Mesothelial cell of epicardium (in vitro differentiated cells): Measurements from ENCODE around the gene NCKAP5. TPM values are rescaled to one million over a fixed set of nuclear protein-coding genes. Genes with fewer than 3 reads are reported as not detected.

Source experiments
- DNase-seq, 2 experiments: peaks; one replicate each; pipeline ENCODE4 v3.0.0; 2021; ENCODE audit warnings: low spot score in 2 of 2; ENCODE audit not compliant: unreplicated experiment in 2 of 2
- H3K27ac Mint-ChIP-seq: 2 replicates; pipeline ENCODE4 v1.8.0; 2021; ENCODE audit warnings: mixed read lengths
- H3K27me3 Mint-ChIP-seq: 2 replicates; pipeline ENCODE4 v1.8.0; 2021; ENCODE audit warnings: low read depth, mixed read lengths
- H3K36me3 Mint-ChIP-seq: 2 replicates; pipeline ENCODE4 v1.8.0; 2021; ENCODE audit warnings: mixed read lengths
- H3K4me1 Mint-ChIP-seq: 2 replicates; pipeline ENCODE4 v1.8.0; 2021; ENCODE audit warnings: mixed read lengths
- H3K4me3 Mint-ChIP-seq: 2 replicates; pipeline ENCODE4 v1.8.0; 2021; ENCODE audit warnings: mild to moderate bottlenecking, moderate library complexity, mixed read lengths
- H3K9me3 Mint-ChIP-seq: 2 replicates; pipeline ENCODE4 v1.8.0; 2021; ENCODE audit warnings: mixed read lengths
- CTCF ChIP-seq: fragments of 200-600 bp; sonication (generic); IDR thresholded peaks from one replicate; pipeline ENCODE4 v1.5.0; 2021; ENCODE audit warnings: antibody characterized with exemption; ENCODE audit not compliant: unreplicated experiment
- total RNA-seq: library from RNA; stranded (reverse); gene quantifications from 3 replicates; pipeline ENCODE4 v1.2.1, GENCODE V29; 2021

Gene NCKAP5
- total RNA-seq, 1 donor from 2014 or later, result 2.1 TPM

DNA sequence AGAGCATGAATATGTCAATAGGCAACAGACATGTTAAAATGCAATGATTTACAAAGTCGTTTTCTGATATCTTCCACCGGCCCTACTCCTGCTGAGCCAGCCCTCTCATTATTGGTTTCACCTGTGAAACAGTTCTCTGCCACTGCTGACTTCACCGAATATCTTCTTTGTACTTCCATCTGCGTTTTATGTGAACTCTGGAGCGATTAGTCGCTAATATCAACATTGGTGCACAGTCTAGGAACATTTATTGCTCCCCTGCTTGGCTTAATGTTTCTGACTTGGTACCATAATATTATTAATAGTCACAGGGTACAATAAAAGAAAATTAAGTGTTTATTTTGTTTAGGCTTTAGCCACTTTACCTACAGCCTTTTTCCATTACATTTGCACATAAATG, 105.5 kb downstream of the NCKAP5 start:
- H3K9me3 Mint-ChIP-seq, result no peaks in the 10 kb centered on the region
- H3K4me1 Mint-ChIP-seq, result peaks cover 1% of the 10 kb centered on the region

GRCh38 chr2:133461484-133461883, 106.8 kb downstream of the NCKAP5 start:
- peaks cover 1% of the 10 kb centered on the region for H3K4me1 Mint-ChIP-seq
- H3K27ac Mint-ChIP-seq, result no peak overlapping the region
- no peaks in the 10 kb centered on the region for H3K36me3 Mint-ChIP-seq
- H3K27me3 Mint-ChIP-seq, result peaks cover 6% of the 10 kb centered on the region
- H3K4me3 Mint-ChIP-seq, result no peak overlapping the region
- no peak for DNase-seq
- TF ChIP-seq CTCF, result no peak
- H3K9me3 Mint-ChIP-seq, result no peaks in the 10 kb centered on the region

More for the DNA sequence above, 105.5 kb downstream of the NCKAP5 start:
- TF ChIP-seq CTCF, result no peak
- DNase-seq, result no peak
- Mint-ChIP-seq H3K27me3 (peaks cover 6% of the 10 kb centered on the region), H3K4me3 (no peak overlapping the region), H3K27ac (no peak overlapping the region), H3K36me3 (no peaks in the 10 kb centered on the region)

GRCh38 chr2:133459590-133459989, 108.7 kb downstream of the NCKAP5 start:
- Mint-ChIP-seq H3K27me3 (peaks cover 6% of the 10 kb centered on the region), H3K4me3 (no peak overlapping the region), H3K27ac (no peak overlapping the region), H3K36me3 (no peaks in the 10 kb centered on the region), H3K4me1 (peaks cover 3% of the 10 kb centered on the region), H3K9me3 (peaks cover 1% of the 10 kb centered on the region)
- no peak for TF ChIP-seq CTCF
- no peak for DNase-seq

DNA sequence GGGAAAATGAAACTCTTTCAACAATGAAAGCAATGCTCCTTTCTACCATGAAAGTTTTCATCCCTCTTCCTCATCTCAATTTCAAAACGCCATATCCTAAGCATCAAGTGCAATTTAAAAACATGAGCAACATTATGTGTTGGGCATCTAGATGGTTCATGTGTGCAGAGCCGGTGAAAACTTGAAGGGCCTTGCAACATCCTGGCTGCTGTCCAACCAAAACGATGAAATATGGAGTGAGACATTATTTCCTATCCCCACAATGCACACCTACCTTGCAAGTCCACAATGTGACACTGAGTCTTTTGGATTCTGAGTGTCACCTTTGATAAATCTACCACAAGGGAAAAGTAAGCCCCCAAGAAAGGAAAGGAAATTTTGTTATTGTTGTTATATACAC, 110.0 kb downstream of the NCKAP5 start:
- H3K27ac Mint-ChIP-seq, result no peak overlapping the region
- peaks cover 6% of the 10 kb centered on the region for H3K27me3 Mint-ChIP-seq
- no peaks in the 10 kb centered on the region for H3K36me3 Mint-ChIP-seq
- peaks cover 5% of the 10 kb centered on the region for H3K4me1 Mint-ChIP-seq
- H3K9me3 Mint-ChIP-seq, result peaks cover 7% of the 10 kb centered on the region
- TF ChIP-seq CTCF, result no peak
- DNase-seq, result no peak
- H3K4me3 Mint-ChIP-seq, result no peak overlapping the region

DNA sequence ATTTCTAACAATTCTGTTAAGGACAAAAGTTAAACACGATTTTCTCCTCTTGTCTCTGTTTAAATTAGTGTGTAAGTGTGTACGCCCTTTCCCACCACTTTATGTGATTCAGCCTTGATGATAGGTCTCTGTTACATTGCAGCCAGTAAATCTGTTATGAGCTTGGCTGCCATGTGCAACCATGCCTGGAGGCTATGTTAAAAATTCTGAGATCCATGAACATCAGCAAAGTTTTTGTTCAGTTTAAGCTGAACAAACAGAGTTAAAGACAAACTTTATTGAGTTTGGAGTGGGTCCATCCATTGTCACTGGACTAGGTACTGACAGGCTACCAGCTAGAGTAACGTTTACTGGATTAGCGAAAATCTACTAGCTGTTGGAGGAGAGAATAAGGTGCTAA, 110.4 kb downstream of the NCKAP5 start:
- no peak for DNase-seq
- Mint-ChIP-seq H3K4me1 (peaks cover 5% of the 10 kb centered on the region), H3K27me3 (peaks cover 6% of the 10 kb centered on the region), H3K36me3 (no peaks in the 10 kb centered on the region), H3K27ac (no peak overlapping the region), H3K9me3 (peaks cover 9% of the 10 kb centered on the region), H3K4me3 (no peak overlapping the region)
- no peak for TF ChIP-seq CTCF

GRCh38 chr2:133456971-133457370, 111.3 kb downstream of the NCKAP5 start:
- no peak for DNase-seq
- H3K27ac Mint-ChIP-seq, result no peak overlapping the region
- TF ChIP-seq CTCF, result no peak
- H3K4me1 Mint-ChIP-seq, result peaks cover 5% of the 10 kb centered on the region
- H3K4me3 Mint-ChIP-seq, result no peak overlapping the region
- peaks cover 9% of the 10 kb centered on the region for H3K9me3 Mint-ChIP-seq
- no peaks in the 10 kb centered on the region for H3K36me3 Mint-ChIP-seq
- H3K27me3 Mint-ChIP-seq, result peaks cover 6% of the 10 kb centered on the region
